H1 (cell line): ENCODE measurements around the gene DSCAM. TPM values are rescaled to one million over a fixed set of nuclear protein-coding genes. Genes with fewer than 3 reads are reported as not detected.

Experiments used
- CTCF ChIA-PET: fragments of 300-600 bp; sonication (Branson Sonifier 250); formaldehyde crosslinking; loops from one replicate; lab custom pipeline; 2021; ENCODE audit not compliant: partially characterized antibody; lab: Charles Lee
- POLR2A ChIA-PET: fragments of 300-600 bp; sonication (Branson Sonifier 250); formaldehyde crosslinking; loops from one replicate; lab custom pipeline; 2021; ENCODE audit warnings: inconsistent platforms; ENCODE audit not compliant: partially characterized antibody; lab: Charles Lee
- DNase-seq, 2 experiments: peaks; one replicate each; pipeline versions ENCODE4 v3.0.0 to v3.0.0-alpha.2; 2010 to 2022; ENCODE audit warnings: low spot score in 2 of 2, low read depth in 1 of 2, mixed read lengths in 1 of 2
- FAIRE-seq: peaks from 2 replicates; lab custom pipeline; 2011; peaks lifted over from hg19 to GRCh38; lab: Jason Lieb, UNC
- H2AFZ ChIP-seq: 2 replicates; pipeline ENCODE4 v1.8.1; 2012; ENCODE audit warnings: low read length, inconsistent platforms
- H2AK5ac ChIP-seq: 2 replicates; pipeline ENCODE4 v1.6.1; 2013; ENCODE audit warnings: low read depth, low read length
- H2BK120ac ChIP-seq: replicated peaks from 2 replicates; pipeline ENCODE3; 2013; ENCODE audit warnings: low read depth, low read length, inconsistent platforms
- H2BK12ac ChIP-seq: 2 replicates; pipeline ENCODE4 v1.6.1; 2013; ENCODE audit warnings: low read depth, low read length
- H2BK15ac ChIP-seq: 2 replicates; pipeline ENCODE4 v1.6.1; 2013; ENCODE audit warnings: low read length
- H2BK20ac ChIP-seq: 2 replicates; pipeline ENCODE4 v1.6.1; 2013; ENCODE audit warnings: low read length
- H2BK5ac ChIP-seq: 2 replicates; pipeline ENCODE4 v1.6.1; 2013; ENCODE audit warnings: low read depth, low read length
- H3K14ac ChIP-seq: 2 replicates; pipeline ENCODE4 v1.6.1; 2013; ENCODE audit warnings: inconsistent platforms; ENCODE audit not compliant: insufficient read length
- H3K18ac ChIP-seq: 2 replicates; pipeline ENCODE4 v1.6.1; 2013; ENCODE audit warnings: low read length; ENCODE audit errors: extremely low read depth
- H3K23ac ChIP-seq: 2 replicates; pipeline ENCODE4 v1.6.1; 2013; ENCODE audit warnings: inconsistent platforms; ENCODE audit not compliant: insufficient read length
- H3K23me2 ChIP-seq: 2 replicates; pipeline ENCODE4 v1.6.1; 2013; ENCODE audit warnings: low read depth, low read length
- H3K27ac ChIP-seq: 2 replicates; pipeline ENCODE4 v1.6.1; 2011; ENCODE audit warnings: low read depth, low read length, inconsistent platforms
- H3K27me3 ChIP-seq, 4 experiments: replicated peaks in 1 of 4; 1 replicate in 1 of 4; 2 replicates in 3 of 4; pipeline versions ENCODE4 v1.6.1 to v1.8.1; 2011 to 2013; ENCODE audit warnings: low read length in 3 of 4, mild to moderate bottlenecking in 3 of 4, inconsistent platforms in 2 of 4, mixed read lengths in 2 of 4, moderate library complexity in 1 of 4; ENCODE audit not compliant: control insufficient read depth in 3 of 4, insufficient read depth in 3 of 4; ENCODE audit errors: extremely low read depth in 1 of 4
- H3K36me3 ChIP-seq, 4 experiments: 2 replicates each; pipeline versions ENCODE4 v1.6.1 to v1.8.1; 2011 to 2013; ENCODE audit warnings: mild to moderate bottlenecking in 4 of 4, low read length in 3 of 4, moderate library complexity in 2 of 4, control low read depth in 1 of 4, inconsistent platforms in 1 of 4; ENCODE audit not compliant: insufficient read depth in 4 of 4, control insufficient read depth in 2 of 4
- H3K4ac ChIP-seq: replicated peaks from 2 replicates; pipeline ENCODE3; 2013; ENCODE audit warnings: low read length, low read depth, mixed read lengths, inconsistent platforms; ENCODE audit not compliant: insufficient read length
- H3K4me1 ChIP-seq, 4 experiments: replicated peaks in 1 of 4; 1 replicate in 1 of 4; 2 replicates in 3 of 4; pipeline versions ENCODE4 v1.6.1 to v1.8.1; 2011 to 2013; ENCODE audit warnings: low read length in 3 of 4, inconsistent platforms in 2 of 4, mixed read lengths in 1 of 4; ENCODE audit not compliant: insufficient read depth in 4 of 4, control insufficient read depth in 3 of 4
- H3K4me2 ChIP-seq, 2 experiments: 2 replicates each; pipeline versions ENCODE4 v1.6.1 to v1.8.1; 2011 to 2013; ENCODE audit warnings: low read depth in 2 of 2, low read length in 2 of 2, control low read depth in 1 of 2, inconsistent platforms in 1 of 2, mild to moderate bottlenecking in 1 of 2; ENCODE audit not compliant: insufficient read depth in 1 of 2
- H3K4me3 ChIP-seq, 4 experiments: fragments of 200-600, 300-600 bp in 1 of 4; sonication (generic), shearing (Covaris generic), sonication (Bioruptor Twin) in 1 of 4; 2 replicates each; pipeline versions ENCODE4 v1.5.1 to v1.8.1; 2011 to 2016; ENCODE audit warnings: low read length in 4 of 4, low read depth in 3 of 4, control low read depth in 2 of 4, inconsistent platforms in 2 of 4, mild to moderate bottlenecking in 2 of 4, mixed read lengths in 1 of 4, moderate library complexity in 1 of 4; ENCODE audit not compliant: insufficient read depth in 2 of 4; ENCODE audit errors: extremely low read depth in 1 of 4
- H3K56ac ChIP-seq: replicated peaks from 2 replicates; pipeline ENCODE3; 2013; ENCODE audit warnings: low read depth, mild to moderate bottlenecking, mixed read lengths, low read length, inconsistent platforms; ENCODE audit not compliant: insufficient read length
- H3K79me1 ChIP-seq: 2 replicates; pipeline ENCODE4 v1.6.1; 2013; ENCODE audit warnings: low read depth, low read length, control low read depth
- H3K79me2 ChIP-seq, 2 experiments: 2 replicates each; pipeline versions ENCODE4 v1.6.1 to v1.8.1; 2012 to 2013; ENCODE audit warnings: low read length in 2 of 2, mild to moderate bottlenecking in 2 of 2, inconsistent platforms in 1 of 2; ENCODE audit not compliant: insufficient read depth in 2 of 2, control insufficient read depth in 1 of 2
- H3K9ac ChIP-seq, 4 experiments: replicated peaks in 1 of 4; 1 replicate in 1 of 4; 2 replicates in 3 of 4; pipeline versions ENCODE4 v1.6.1 to v1.8.1; 2011 to 2013; ENCODE audit warnings: low read depth in 3 of 4, low read length in 3 of 4, control low read depth in 2 of 4, mild to moderate bottlenecking in 2 of 4, moderate library complexity in 2 of 4, inconsistent platforms in 1 of 4; ENCODE audit errors: extremely low read depth in 1 of 4
- H3K9me3 ChIP-seq, 2 experiments: 2 replicates each; pipeline versions ENCODE4 v1.6.1 to v1.8.1; 2012 to 2013; ENCODE audit warnings: mild to moderate bottlenecking in 2 of 2, moderate library complexity in 2 of 2, control low read depth in 1 of 2, inconsistent platforms in 1 of 2, low read depth in 1 of 2, low read length in 1 of 2, mixed read lengths in 1 of 2; ENCODE audit not compliant: insufficient read depth in 2 of 2
- H4K20me1 ChIP-seq, 2 experiments: replicated peaks in 1 of 2; 2 replicates each; pipeline versions ENCODE3 to v1.8.1; 2011 to 2013; ENCODE audit warnings: inconsistent platforms in 2 of 2, low read length in 2 of 2, mild to moderate bottlenecking in 1 of 2; ENCODE audit not compliant: insufficient read depth in 2 of 2, control insufficient read depth in 1 of 2
- H4K5ac ChIP-seq: 2 replicates; pipeline ENCODE4 v1.6.1; 2013; ENCODE audit warnings: low read length, low read depth, mixed read lengths, inconsistent platforms; ENCODE audit not compliant: insufficient read length
- H4K8ac ChIP-seq: 2 replicates; pipeline ENCODE4 v1.8.0; 2013; ENCODE audit warnings: mild to moderate bottlenecking, moderate library complexity, low read length, inconsistent platforms; ENCODE audit not compliant: insufficient read depth; ENCODE audit errors: extremely low read depth
- H4K91ac ChIP-seq: replicated peaks from 2 replicates; pipeline ENCODE3; 2013; ENCODE audit warnings: low read length, mixed read lengths, inconsistent platforms; ENCODE audit not compliant: insufficient read length
- BRCA1 ChIP-seq: IDR thresholded peaks from 2 replicates; pipeline ENCODE4 v1.6.1; 2012; ENCODE audit warnings: low read depth, low read length, improper control_type of control experiment
- KDM4A ChIP-seq: IDR thresholded peaks from one replicate; pipeline ENCODE4 v1.7.1; 2012; ENCODE audit warnings: low read depth, mild to moderate bottlenecking, moderate library complexity, low read length, inconsistent platforms; ENCODE audit not compliant: severe bottlenecking
- MAFK ChIP-seq: IDR thresholded peaks from 2 replicates; pipeline ENCODE4 v1.6.1; 2012; ENCODE audit warnings: low read depth, mild to moderate bottlenecking, improper control_type of control experiment, low read length
- POLR2A ChIP-seq, 2 experiments: IDR thresholded peaks; 1 replicate in 1 of 2; 2 replicates in 1 of 2; pipeline ENCODE4 v1.6.1; 2011; ENCODE audit warnings: low read depth in 2 of 2, low read length in 2 of 2, mild to moderate bottlenecking in 2 of 2; ENCODE audit errors: control extremely low read depth in 1 of 2
- POLR2AphosphoS5 ChIP-seq: IDR thresholded peaks from 2 replicates; pipeline ENCODE4 v1.6.1; 2011; ENCODE audit warnings: low read depth, low read length
- RAD21 ChIP-seq, 2 experiments: IDR thresholded peaks in 1 of 2; conservative IDR thresholded peaks in 1 of 2; 2 replicates each; pipeline ENCODE4 v1.6.1; 2011; ENCODE audit warnings: low read depth in 2 of 2, low read length in 2 of 2, improper control_type of control experiment in 1 of 2, inconsistent platforms in 1 of 2, mild to moderate bottlenecking in 1 of 2, moderate library complexity in 1 of 2
- RXRA ChIP-seq: IDR thresholded peaks from 2 replicates; pipeline ENCODE4 v1.6.1; 2011; ENCODE audit warnings: low read depth, mild to moderate bottlenecking, low read length, moderate library complexity; ENCODE audit not compliant: insufficient read depth
- SRF ChIP-seq: IDR thresholded peaks from 2 replicates; pipeline ENCODE4 v1.6.1; 2011; ENCODE audit warnings: mild to moderate bottlenecking, low read depth, low read length, moderate library complexity
- TEAD4 ChIP-seq: IDR thresholded peaks from 2 replicates; pipeline ENCODE4 v1.6.1; 2012; ENCODE audit warnings: low read depth, low read length, inconsistent platforms, mixed read lengths
- WGBS, 2 experiments: shearing (Covaris generic) in 1 of 2; methylation state at CpG; one replicate each; pipeline versions ENCODE4 v1.1.6 to v1.1.7; 2013 to 2015; ENCODE audit warnings: low lambda C conversion rate in 2 of 2, mixed read lengths in 2 of 2, inconsistent platforms in 1 of 2, low coverage in 1 of 2, missing lambda C conversion rate in 1 of 2; ENCODE audit not compliant: insufficient replicate concordance in 2 of 2, insufficient coverage in 1 of 2, insufficient read length in 1 of 2; ENCODE audit errors: extremely low coverage in 1 of 2, missing lambda C conversion rate in 1 of 2; 5-methylcytosine and 5-hydroxymethylcytosine counted together
- polyA plus RNA-seq, 7 experiments: library from polyadenylated mRNA; depleted of rRNA in 3 of 7; stranded (reverse) in 5 of 7; unstranded in 2 of 7; fragments of >200 nt in 5 of 7; fragments of 200-250 nt in 2 of 7; gene quantifications; 1 replicate in 5 of 7; 2 replicates in 1 of 7; 4 replicates in 1 of 7; pipeline versions ENCODE4 v1.2.1 to v1.2.3, GENCODE V29; 2011 to 2013; ENCODE audit warnings: missing spikeins in 2 of 7, mixed read lengths in 2 of 7
- total RNA-seq: library from RNA; stranded (reverse); fragmentation: NEBNext Ultra II Directional; extraction: Animal tissue kit (Norgen Biotek cat#: 25700); gene quantifications from 2 replicates; pipeline ENCODE4 v1.2.1, GENCODE V29; 2021
- TF ChIP-seq, protein P1 (sequence below): IDR thresholded peaks from 2 replicates; pipeline ENCODE4 v1.6.1; 2012; ENCODE audit warnings: inconsistent platforms

DSCAM gene
- total and polyA plus RNA-seq, 2 of the 8 experiments (the other 6 are each of a cell fraction or from before 2014, with no cell fraction given): 0.02 to 0.15 TPM

DNA sequence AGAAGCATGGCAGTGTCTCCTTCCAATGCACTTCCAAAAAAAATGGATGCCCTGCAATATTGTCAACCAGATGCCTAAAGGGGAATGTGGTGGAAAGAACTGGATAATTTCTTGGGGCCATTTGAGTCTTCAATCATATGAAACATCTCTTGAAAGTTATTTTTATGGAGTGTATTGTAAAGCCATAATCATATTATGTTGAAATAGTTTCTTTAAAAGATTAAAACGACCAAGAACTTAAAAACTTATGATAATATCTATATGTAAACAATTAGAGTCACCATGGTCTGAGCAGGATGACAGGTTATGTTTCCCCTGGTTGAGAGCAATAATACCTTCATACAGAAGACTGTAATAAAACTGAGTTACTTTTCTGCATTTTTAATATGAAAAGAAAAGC is 522.6 kb downstream of the DSCAM start:
- no peak overlapping the region for H2BK20ac ChIP-seq
- no peaks in the 10 kb centered on the region for H3K36me3 ChIP-seq
- 82% methylated on average over 1 of the region's 1 CpG; no CpG with 5 or more reads in 1 of the 2 experiments for WGBS, 2 experiments
- no peak for TF ChIP-seq RXRA
- no peak for TF ChIP-seq POLR2A (IDR thresholded peaks at IDR 0.05; ENCODE audit: control extremely low read depth in 1 of 2, low read depth in 2 of 2, low read length in 2 of 2)
- TF ChIP-seq KDM4A: no peak
- no peak for TF ChIP-seq BRCA1
- TF ChIP-seq RAD21 (IDR thresholded peaks at IDR 0.05 in 1 of 2, conservative IDR thresholded peaks at IDR 0.05 in 1 of 2; ENCODE audit: low read depth in 2 of 2, low read length in 2 of 2): no peak
- no peak for TF ChIP-seq POLR2AphosphoS5
- TF ChIP-seq, protein P1, sequence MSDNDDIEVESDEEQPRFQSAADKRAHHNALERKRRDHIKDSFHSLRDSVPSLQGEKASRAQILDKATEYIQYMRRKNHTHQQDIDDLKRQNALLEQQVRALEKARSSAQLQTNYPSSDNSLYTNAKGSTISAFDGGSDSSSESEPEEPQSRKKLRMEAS: no peak
- TF ChIP-seq SRF: no peak
- no peak for TF ChIP-seq MAFK
- TF ChIP-seq TEAD4: no peak

More for the DNA sequence above, 522.6 kb downstream of the DSCAM start:
- no peak overlapping the region for H4K91ac ChIP-seq
- H3K4me1 ChIP-seq: no peaks in the 10 kb centered on the region
- H4K8ac ChIP-seq: no peak overlapping the region
- H4K20me1 ChIP-seq: no peaks in the 10 kb centered on the region
- H3K4ac ChIP-seq: no peak overlapping the region
- ChIA-PET POLR2A (no interaction called here), CTCF (no interaction called here)
- no peaks in the 10 kb centered on the region for H3K9me3 ChIP-seq
- no peaks in the 10 kb centered on the region for H3K27me3 ChIP-seq
- no peak overlapping the region for H2AK5ac ChIP-seq
- H3K9ac ChIP-seq: no peak overlapping the region
- H2BK12ac ChIP-seq: no peak overlapping the region
- no peak overlapping the region for H2BK120ac ChIP-seq
- DNase-seq (no peak), FAIRE-seq (no peak)
- no peak overlapping the region for H3K4me3 ChIP-seq
- H3K79me2 ChIP-seq: no peaks in the 10 kb centered on the region
- no peak overlapping the region for H4K5ac ChIP-seq
- H3K23ac ChIP-seq: no peak overlapping the region
- H2AFZ ChIP-seq: no peak overlapping the region
- H3K56ac ChIP-seq: no peak overlapping the region
- H3K27ac ChIP-seq: no peak overlapping the region
- no peak overlapping the region for H2BK5ac ChIP-seq
- H3K18ac ChIP-seq: no peak overlapping the region
- H3K4me2 ChIP-seq: no peak overlapping the region
- H3K14ac ChIP-seq: no peak overlapping the region
- H3K23me2 ChIP-seq: no peaks in the 10 kb centered on the region
- H3K79me1 ChIP-seq: no peaks in the 10 kb centered on the region
- no peak overlapping the region for H2BK15ac ChIP-seq
